K562 (cell line): ENCODE results near the gene FUT9. TPM values are rescaled to one million over a fixed set of nuclear protein-coding genes. Genes with fewer than 3 reads are reported as not detected.

Experiments
- BCLAF1 ChIP-seq, 2 experiments: fragments of 450-650 bp in 1 of 2; IDR thresholded peaks; 2 replicates each; pipeline ENCODE4 v1.6.1; 2011 to 2017; ENCODE audit warnings: low read depth in 2 of 2, antibody characterized with exemption in 1 of 2, borderline replicate concordance in 1 of 2, low read length in 1 of 2, mild to moderate bottlenecking in 1 of 2, mixed read lengths in 1 of 2; ENCODE audit not compliant: control insufficient read depth in 1 of 2
- BRD4 ChIP-seq: fragments of 200-600 bp; sonication (generic); IDR thresholded peaks from 2 replicates; pipeline ENCODE4 v1.6.1; 2017; ENCODE audit warnings: inconsistent platforms
- CREBBP ChIP-seq: IDR thresholded peaks from one replicate; pipeline ENCODE4 v1.6.1; 2012; ENCODE audit warnings: low read depth, mild to moderate bottlenecking, control low read depth, inconsistent platforms, low read length
- GTF3C2 ChIP-seq: IDR thresholded peaks from 3 replicates; pipeline ENCODE4 v1.6.1; 2011; ENCODE audit warnings: borderline replicate concordance, mild to moderate bottlenecking, moderate library complexity; ENCODE audit not compliant: insufficient read length; ENCODE audit errors: extremely low read depth
- SUPT5H ChIP-seq: fragments of 450-650 bp; IDR thresholded peaks from 2 replicates; pipeline ENCODE4 v1.6.1; 2016
- ZBTB40 ChIP-seq, 2 experiments: fragments of 450-650 bp in 1 of 2; sonication (generic) in 1 of 2; formaldehyde crosslinking in 1 of 2; IDR thresholded peaks; 2 replicates each; pipeline versions ENCODE4 v1.7.1 to v1.9.0; 2016 to 2022; ENCODE audit warnings: inconsistent platforms in 1 of 2, mild to moderate bottlenecking in 1 of 2, missing genetic modification reagents in 1 of 2
- polyA plus RNA-seq, 8 experiments: library from polyadenylated mRNA; depleted of rRNA in 4 of 8; stranded (reverse) in 5 of 8; unstranded in 3 of 8; fragments of >200 nt; fragmentation: Nextera tagmentation in 2 of 8; fragmentation: Illumina TruSeq in 1 of 8; extraction: Ambion mirVana in 2 of 8; extraction: Trizol in 1 of 8; gene quantifications; 2 replicates each; pipeline versions ENCODE4 v1.2.1 to v1.2.3, GENCODE V29; 2011 to 2014; ENCODE audit warnings: inconsistent platforms in 1 of 8, missing spikeins in 1 of 8
- total RNA-seq, 7 experiments: library from RNA; depleted of rRNA in 6 of 7; stranded (reverse); fragments of >200 nt in 6 of 7; fragmentation: Illumina TruSeq in 2 of 7; extraction: Trizol in 2 of 7; gene quantifications; 2 replicates each; pipeline versions ENCODE4 v1.2.1 to v1.2.3, GENCODE V29; 2011 to 2021; ENCODE audit warnings: low replicate concordance in 1 of 7
- TF ChIP-seq, protein P1 (sequence below): fragments of 450-650 bp; IDR thresholded peaks from 2 replicates; pipeline ENCODE4 v1.6.1; 2016; ENCODE audit warnings: missing biosample characterization, missing genetic modification characterization

FUT9 gene
- total and polyA plus RNA-seq, 9 of the 15 experiments (the other 6 are each of a cell fraction or from before 2014, with no cell fraction given) = not detected

GRCh38 chr6:96194675-96195074, 178.9 kb downstream of the FUT9 start (continued):
- TF ChIP-seq ZBTB40 (IDR thresholded peaks at IDR 0.05) (no peak), ZBTB40 (CRISPR knock-in tag; IDR thresholded peaks at IDR 0.05) (no peak), BRD4 (no peak), GTF3C2 (no peak), SUPT5H (no peak), BCLAF1 (IDR thresholded peaks at IDR 0.05; ENCODE audit: borderline replicate concordance in 1 of 2, control insufficient read depth in 1 of 2, low read depth in 2 of 2, low read length in 1 of 2) (no peak), CREBBP (no peak)
- TF ChIP-seq, protein P1, sequence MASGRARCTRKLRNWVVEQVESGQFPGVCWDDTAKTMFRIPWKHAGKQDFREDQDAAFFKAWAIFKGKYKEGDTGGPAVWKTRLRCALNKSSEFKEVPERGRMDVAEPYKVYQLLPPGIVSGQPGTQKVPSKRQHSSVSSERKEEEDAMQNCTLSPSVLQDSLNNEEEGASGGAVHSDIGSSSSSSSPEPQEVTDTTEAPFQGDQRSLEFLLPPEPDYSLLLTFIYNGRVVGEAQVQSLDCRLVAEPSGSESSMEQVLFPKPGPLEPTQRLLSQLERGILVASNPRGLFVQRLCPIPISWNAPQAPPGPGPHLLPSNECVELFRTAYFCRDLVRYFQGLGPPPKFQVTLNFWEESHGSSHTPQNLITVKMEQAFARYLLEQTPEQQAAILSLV (tag) = no peak
